NCI-H345 (cell line): Measurements from ENCODE around the gene CACNA2D1.
"Not testable (repeated sequence)": the region's sequence is repeated elsewhere in the genome, so short reads cannot be mapped to it uniquely, and the experiment has no call there.

Source experiments
- DNase-seq: peaks from one replicate; lab custom pipeline; 2025; lab: John Stamatoyannopoulos, UW

The CACNA2D1 gene

DNA sequence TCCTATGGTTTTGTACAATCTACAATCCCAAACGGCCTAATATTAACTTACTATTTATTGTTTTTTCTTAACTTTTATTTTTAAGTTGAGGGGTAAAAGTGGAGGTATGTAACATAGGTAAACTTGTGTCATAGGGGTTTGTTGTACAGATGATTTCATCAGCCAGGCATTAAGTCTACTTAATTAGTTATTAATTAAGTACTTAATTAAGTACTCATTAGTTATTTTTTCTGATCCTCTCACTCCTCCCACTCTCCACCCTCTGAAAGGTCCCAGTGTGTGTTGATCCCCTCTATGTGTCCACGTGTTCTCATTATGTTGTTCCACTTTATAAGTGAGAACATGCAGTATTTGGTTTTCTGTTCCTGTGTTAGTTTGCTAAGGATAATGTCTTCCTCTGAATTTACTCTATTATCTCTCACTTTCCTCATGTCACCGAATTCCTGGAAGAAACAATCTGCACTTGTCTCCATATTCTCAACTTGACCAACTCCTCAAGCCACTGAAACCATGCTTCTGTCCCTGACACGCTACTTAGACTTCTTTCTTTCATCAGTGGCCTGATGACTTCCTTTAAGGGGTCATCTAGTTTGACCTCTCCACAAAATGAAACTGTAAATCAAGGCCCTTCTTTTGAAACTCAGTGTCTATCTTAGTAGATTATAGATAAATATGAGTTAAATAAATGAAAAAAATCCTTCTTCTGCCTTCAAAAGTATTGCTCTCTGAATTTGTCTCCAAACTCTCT lies 9.1 kb downstream of the CACNA2D1 start:
- no peak for DNase-seq

DNA sequence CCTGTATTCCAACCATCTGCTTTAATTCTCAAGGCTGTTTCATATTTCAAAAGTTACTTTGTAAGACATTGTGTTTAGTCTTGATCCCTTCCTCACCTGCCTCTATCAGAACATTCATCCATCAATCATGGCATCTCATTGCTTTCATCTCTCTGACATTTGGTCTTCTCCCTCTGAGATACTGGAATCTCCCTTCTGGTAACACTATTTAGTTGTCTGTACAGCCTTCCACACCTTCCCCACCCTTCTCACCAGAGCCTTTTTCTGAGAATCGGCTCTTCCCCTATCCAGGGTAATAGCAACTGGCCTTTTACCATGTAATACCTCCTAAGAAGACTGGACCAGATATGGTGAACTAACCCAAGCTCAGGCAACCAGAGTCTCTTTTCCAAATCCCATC lies 10.1 kb downstream of the CACNA2D1 start:
- no peak for DNase-seq

DNA sequence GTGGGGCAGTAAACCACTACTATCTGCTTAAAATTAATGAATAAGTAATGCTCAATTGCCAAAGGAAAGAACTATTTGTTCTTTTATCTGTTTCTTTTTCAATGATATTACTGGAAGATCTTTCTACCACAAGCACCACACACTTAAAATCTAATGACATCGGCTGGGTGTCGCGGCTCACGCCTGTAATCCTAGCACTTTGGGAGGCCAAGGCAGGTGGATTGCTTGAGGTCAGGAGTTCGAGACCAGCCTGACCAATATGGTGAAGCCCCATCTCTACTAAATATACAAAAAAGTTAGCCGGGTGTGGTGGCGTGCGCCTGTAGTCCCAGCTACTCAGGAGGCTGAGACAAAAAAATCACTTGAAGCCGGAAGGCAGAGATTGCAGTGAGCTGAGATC lies 10.8 kb downstream of the CACNA2D1 start:
- not testable (repeated sequence) for DNase-seq

DNA sequence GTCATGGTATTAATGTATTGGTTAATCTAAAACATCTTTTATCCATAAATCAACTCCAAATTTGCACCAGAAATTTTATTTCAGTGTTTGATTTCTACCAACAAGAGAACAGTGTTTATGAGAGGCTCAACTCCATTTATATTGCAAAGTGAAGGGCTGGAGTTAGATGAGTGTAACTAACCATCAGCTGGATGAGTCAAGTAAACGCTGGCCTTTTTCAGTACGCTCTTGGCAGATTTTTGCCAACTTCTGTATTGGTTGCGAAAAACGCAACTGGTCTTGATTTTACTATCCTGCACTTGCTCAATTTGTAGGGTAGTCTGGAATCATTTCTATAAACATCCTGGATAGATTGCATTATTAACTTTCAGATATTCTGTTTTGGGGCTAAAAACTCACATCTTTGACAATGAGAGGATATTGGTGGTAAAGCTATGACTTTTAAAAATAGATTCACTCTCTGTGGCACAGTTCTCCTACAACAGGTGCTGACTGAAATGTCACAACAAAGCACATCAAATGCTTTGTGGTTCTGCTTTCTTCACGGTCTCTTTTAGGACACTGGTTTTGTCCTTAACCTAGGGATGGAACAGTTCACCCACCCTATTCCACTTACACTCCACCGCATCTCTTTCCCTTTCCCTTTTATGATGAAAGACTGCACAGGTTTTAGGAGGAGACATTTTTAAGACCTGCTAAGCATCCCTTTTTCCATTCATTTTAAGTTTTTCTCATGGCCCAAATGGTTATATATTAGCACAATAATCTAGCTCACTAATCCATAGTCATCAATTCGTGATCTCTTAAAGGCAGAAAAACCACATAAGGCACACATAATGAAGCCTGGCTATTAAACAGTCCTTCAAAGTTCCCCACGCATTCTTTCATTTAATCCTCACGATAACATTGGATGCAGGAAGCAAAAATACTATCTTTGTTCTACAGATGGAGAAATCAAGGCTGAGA lies 12.8 kb downstream of the CACNA2D1 start:
- no peak for DNase-seq

DNA sequence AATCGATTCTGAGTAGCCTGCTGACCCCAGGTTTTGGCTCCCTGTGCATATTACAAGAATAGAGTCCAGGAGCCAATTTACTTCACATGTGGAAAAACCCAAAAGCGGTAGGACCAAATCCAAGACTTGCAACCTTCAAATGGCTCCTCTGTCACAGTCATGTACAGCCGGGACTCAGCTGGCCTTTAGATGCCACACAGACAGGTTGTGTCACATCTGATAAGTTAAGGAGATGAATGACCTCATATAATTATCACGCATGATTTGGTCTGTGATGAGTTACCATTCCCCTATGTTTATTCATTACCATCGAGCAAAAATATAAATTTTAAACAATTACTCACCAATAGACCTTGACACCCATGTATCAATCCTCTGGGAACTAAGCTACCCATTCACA lies 14.2 kb downstream of the CACNA2D1 start:
- no peak for DNase-seq

DNA sequence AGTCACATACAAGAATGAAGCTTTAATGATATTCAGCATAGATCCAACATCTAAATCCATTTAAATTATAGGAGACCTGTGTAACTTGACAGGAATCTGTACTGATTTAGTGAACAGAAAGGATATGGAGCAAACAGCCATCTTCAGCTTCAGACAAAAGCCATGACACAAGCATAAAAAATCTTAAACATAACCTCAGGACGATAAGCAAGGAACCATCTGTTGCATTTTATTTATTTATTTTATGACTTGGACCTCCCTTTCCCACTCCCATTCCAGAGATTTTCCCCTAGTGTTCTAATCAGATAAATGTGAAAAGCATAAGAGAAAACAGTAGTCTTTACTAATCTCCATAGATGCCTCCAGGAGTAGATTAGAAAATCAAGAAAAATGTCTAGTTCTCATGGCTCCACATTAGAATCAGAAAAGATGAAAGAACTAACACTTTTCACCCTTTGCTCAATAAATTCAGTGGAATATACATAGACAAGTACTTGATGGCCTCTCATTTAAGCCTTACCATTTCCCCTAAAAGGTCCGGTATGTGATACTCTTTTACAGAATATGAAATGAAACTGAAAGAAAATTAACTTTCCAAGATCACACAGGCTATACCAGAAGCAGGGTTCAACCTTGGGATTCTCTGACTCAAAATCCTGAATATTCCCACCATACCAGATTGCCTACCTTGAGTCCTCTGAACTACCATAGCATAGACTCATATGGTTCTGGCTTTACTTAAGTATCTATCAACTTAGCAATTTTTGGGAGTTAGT lies 15.2 kb downstream of the CACNA2D1 start:
- no peak for DNase-seq

DNA sequence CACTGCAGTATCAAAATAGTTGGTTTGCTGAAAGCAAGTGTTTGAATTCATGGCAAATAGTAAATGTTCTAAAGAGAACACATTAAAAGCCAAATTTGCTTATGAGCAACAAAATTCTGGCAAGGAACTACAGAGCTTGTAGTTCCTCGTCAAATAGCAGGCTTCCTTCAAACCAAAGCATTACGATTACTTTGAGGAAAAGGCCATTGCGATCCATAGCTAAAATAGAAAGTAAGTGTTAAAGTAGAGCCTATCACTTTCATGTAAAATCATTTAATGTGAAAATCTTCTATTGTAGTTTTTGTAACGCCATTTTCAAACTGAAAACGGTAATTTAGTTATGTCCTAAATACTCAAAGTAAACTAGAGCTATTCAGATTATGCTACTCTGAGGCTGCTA lies 20.1 kb downstream of the CACNA2D1 start:
- DNase-seq: no peak

DNA sequence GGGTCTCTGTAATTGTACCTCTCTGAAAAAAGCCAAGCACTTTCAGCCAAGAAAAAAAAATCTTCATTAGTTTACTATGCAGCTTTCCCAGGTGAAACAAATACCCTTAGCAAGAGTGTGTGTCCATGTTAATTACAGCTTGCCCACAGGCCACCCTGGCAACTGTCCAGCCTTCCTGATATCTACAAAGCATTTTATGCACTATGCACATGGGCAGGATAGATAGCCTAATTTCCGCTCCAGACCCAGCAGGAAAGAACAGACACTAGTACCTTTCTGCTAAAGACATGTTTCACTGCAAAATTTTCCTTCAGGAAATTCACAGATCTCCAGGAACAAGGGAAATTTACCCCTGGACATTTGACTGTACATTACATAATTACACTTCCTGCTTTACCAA lies 24.4 kb downstream of the CACNA2D1 start:
- peak; percentile 16 for DNase-seq

DNA sequence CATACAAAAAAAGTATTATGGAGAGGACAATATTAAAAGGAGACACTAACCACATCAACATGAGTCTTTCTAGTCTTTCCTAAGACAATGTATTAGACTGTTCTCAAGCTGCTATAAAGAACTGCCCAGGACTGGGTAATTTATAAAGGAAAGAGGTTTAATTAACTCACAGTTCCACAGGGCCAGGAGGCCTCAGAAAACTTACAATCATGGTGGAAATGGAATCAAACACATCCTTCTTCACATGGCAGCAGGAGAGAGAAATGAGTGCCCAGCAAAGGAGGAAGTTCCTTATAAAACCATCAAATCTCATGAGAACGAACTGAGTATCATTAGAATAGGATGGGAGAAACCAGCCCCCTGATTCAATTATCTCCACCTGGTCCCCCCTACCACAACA lies 25.7 kb downstream of the CACNA2D1 start:
- no peak for DNase-seq

DNA sequence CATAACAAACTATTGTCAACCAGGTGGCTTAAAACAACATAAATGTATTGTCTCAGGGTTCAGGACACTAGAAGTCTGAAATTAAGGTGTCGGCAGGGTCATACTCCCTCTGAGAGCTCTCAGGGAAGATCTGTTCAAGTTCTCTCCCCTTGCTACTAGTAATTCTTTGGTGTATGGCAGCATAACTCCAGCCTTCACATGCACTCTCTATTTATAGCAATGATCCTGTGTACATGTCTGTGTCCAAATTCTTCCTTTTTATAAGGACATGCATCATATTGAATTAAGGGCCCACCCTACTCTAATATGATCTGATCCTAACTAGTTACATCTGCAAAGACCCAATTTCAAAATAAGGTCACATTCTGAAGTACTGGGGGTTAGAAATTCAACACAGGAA lies 27.2 kb downstream of the CACNA2D1 start:
- DNase-seq: no peak

DNA sequence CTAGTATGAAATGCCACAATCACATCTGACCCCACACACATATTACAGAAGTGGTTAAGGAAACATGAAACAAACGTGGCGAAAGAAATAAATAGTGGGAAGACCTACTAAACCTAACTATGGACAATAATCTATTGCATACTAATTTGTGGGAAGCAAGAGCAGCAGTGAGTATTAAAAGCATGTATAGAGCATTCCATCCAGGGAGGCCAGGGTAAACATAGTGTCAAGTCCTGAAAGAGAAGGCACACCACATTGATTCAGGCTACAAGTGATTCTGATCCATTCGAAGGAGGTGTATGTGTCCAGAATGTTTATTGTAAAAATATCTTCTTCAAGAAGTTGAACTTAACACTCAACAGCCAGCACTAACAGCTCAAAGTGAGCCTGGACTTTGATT lies 29.2 kb downstream of the CACNA2D1 start:
- DNase-seq: no peak

DNA sequence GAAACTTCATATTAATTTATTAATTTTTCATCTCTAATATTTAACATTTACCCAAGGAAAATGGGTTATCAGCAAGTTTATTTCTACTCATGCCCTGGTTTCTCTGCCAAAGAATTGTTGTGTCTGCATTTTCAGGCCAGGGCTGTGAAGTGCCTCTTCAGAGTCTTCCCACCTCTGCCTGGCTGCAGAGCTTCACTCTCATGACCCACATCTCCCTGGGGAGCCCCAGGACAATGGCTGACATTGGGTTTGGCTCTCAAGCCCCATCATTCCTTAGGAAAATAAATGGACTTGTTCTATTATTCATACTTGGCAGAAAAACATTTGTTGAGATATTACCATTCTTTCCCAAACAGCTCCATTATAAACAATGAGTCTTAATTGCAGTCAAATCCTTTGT lies 30.3 kb downstream of the CACNA2D1 start:
- DNase-seq: peak; percentile 35

DNA sequence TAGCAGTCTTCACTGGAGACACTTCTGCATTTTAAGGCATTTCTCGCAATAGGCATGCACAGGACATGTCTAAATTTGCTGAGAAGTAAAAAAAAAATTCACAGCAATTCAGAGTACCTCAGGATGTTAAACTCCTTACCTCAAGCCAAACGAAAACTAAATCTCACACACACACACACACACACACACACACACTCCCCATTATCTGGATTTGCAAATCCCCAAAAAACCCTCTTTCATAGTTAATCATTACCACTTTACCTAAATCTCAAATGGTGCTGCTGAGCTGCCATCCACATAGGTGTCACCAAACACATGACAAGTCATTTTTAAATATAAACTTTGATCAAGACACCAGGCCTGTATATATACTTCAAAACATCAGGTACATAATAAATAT lies 31.8 kb downstream of the CACNA2D1 start:
- DNase-seq: no peak

DNA sequence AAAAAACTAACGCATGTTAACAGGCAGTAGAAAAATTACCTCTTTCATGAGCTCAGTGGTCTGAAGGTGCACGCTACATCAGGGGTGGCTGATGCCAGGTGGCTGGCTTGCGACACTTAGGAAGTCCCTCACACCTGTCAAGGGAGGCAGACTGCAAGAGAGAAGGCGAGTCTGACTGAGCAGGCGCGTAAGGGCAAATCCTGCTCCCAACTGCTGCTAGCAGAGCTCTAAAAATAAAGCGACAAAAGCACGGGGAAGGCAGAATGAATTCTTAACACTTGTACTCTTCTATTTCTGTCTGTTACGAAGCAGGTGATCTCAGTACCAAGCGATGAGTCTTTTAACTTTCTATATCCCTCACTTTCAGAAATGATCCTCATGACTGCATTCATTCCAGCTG lies 33.1 kb downstream of the CACNA2D1 start:
- DNase-seq: peak; percentile 84

DNA sequence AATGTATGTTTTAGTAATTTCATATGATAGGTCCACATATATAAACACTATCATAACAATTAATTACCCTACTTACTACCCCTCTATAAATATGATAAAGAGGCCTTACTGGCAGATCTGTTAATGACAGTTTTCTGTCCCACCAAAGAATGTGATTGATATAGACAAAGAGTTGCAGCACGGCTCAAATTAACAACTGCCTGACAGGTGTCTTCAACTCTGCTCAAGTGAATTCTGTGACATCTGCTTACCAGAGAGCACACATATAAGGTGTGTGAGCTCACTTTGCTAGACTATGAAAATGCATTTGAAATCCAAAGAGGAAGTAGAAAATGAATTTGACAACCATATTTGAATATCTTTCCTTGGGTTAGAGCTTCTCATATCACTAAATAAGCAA lies 36.6 kb downstream of the CACNA2D1 start:
- no peak for DNase-seq

DNA sequence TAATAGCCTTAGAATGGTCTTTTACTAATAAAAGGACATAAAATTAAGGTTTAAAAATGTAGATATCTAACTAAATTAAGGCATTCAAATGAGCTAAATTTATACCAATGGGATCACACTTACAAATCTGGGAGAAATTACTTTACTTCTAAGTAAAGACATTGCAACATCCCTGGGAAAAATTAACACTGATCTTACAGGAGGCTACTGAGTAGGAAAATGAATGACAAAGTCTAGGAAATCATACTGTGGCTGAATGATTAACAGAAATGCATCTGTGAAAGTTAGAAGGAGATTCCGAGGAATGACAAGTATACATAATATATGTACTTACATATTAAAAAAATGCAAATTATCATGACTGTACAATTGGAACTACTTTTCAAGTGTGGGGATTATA lies 38.3 kb downstream of the CACNA2D1 start:
- no peak for DNase-seq

DNA sequence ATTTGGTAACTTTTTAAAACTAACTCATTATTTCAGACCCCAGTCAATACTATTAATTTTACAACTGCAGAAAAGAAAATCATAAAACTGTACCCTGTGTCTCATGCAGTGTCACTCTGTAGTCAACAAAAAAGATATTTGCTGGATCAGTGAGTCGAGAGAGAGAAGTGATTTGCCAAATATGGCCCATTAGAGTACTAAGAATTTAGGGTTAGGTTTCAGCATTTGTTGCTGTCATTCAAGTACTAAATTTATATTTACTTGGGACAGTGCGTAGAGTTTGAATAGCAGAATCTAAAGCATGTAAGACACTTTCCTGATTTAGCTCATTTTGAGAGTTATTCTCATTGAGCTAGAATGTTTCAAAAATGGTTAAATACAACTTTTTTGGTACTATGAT lies 38.9 kb downstream of the CACNA2D1 start:
- no peak for DNase-seq

DNA sequence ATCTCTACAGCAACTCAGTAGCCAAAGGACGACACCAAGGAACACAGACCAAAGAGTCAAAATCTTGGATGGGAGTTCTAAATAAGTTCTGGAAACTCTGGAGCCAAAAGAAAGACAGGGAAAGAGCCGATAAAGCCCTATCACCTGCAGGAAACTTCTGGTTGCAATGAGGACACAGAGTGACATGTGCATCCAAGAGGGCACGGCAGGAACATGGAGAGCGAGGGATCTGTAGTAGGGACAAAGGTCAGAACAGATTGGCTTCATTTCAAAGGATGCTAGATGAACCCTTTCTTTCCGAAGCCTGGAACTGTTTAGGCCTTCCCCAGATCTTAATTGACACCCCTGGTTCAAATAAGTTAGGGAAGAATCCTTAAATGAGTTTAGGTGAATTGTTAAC lies 39.5 kb downstream of the CACNA2D1 start:
- DNase-seq: no peak

DNA sequence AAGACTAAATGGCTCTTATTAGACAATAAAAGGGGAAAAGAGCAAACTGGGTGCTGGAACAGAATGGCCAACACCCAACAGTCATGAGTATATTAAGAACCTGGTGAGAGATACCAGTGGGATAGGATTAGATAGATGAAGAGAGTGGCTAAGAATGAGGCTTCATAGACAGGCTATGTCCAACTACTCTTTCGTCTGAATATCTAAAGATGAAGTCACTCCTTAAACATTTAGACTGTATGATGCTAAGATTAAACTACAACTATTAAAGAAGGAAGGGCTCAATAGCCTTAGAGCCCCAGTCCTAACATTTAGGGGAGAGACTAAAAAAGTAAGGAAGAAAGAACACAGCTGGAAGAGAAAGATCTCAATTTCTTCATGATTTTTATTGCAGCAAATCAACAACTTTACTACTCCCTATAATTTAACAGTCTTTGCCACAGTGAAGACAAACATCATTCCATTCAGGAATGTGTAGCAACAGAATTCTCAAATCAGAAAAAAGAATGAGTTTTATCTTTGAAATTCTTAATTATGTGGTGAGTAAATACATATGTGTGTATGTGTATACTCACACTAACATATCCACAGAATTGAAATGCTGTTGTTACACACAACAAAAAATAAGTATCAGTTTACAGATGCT lies 45.6 kb downstream of the CACNA2D1 start:
- no peak for DNase-seq

DNA sequence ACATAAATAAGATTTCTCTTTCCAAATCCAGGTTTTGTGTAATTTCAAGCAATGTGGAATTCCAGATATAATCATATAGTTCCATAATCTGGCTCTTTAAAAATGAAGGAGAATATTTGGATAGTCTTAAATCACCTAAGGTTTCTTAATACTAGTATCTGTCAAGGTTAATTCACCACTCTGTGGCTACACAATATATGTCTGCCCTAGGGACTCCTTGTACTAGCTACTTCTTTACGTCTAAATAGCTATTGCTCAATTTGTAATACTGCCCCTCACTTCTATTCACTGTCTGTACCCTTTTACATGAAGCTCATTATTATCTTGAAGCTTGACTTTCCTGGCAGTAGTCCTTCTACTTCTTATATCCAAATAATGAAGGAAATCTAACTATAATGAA lies 47.2 kb downstream of the CACNA2D1 start:
- DNase-seq: no peak

DNA sequence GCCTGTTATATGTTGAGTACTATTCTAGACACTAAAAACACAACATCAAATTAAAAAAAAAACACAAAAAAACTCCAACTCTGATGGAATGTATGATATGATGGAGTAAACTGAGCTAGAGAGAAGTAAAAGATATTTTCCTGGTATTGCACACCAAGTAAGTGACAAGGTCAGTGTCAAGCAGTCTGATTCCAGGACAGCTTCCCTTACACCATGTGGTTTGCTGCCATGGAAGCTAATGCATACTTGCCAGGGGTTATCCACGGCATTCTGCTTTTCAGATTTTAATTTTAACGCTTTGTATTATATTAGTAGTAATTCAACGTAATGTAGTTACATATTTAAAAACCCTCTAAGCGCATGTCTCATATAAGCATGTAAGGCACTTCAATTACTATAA lies 48.4 kb downstream of the CACNA2D1 start:
- no peak for DNase-seq

DNA sequence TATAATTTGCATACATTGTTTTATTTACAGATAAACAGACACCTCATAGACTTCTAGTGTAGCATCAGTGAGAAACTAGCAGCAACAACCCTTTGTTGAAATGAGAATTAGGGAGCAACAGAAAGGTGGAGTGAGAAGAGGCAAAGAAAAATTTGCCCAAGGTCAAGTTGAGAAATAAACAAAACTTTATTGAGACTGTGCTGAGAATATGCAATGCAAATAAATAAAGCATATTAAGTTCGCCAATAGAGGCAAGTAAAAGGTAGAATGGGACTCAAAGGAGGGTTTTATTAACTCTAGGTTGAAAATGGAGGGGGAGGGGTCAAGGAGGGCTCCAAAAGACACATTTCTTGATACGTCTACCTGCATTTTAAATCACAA lies 49.7 kb downstream of the CACNA2D1 start:
- DNase-seq: no peak
